ENCODE data around the gene PARP9. TPM values are rescaled to one million over a fixed set of nuclear protein-coding genes. Genes with fewer than 3 reads are reported as not detected.

Gene PARP9
- total RNA-seq, 4 donors from 2014 or later = 24.2 to 35.8 (median 29.1) TPM

DNA sequence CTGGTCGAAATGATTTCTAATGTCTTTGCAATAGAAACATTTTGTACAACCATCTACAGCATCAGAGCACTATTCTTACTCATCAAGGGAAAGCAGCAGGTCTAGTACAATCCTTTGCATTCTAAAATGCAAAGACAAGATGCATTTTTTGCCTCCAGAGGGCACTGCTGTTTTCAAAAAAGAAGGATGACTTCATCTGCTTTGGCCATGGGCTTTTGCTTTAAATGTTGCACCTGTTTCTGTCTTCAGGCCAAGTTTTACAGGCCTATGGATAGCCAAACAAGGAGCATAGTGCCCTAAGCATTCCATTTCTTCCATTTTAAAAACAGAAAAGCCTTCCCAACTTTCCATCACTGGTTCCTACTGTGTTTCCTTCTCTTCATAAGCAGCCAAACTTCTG lies 3.4 kb downstream of the PARP9 start:
- in situ Hi-C loops (cut with MboI; ENCODE audit: low pct_ligation_motif_present in 1 of 4, low pct_unique_long_range_greater_than_20kb in 1 of 4, low sequenced_read_pairs in 3 of 4) (no loop called here), intact Hi-C loops (cut with DNase I; ENCODE audit: low total_unique reads) (loop anchor here (5.0 kb wide), 1 partner anchor 122 kb away; the partner anchor contains the start of gene PARP14)
- no peak overlapping the region for H3K4me3 ChIP-seq
- peaks cover 8 to 40% (median 22%) of the 10 kb centered on the region in 4 donors for H3K4me1 ChIP-seq
- H3K27ac ChIP-seq = no peak overlapping the region
- no peaks in the 10 kb centered on the region for H3K9me3 ChIP-seq
- peak; percentile 56 for DNase-seq
- no peaks in the 10 kb centered on the region for H3K27me3 ChIP-seq
- peaks cover 0 to 18% (median 9%) of the 10 kb centered on the region in 4 donors for H3K36me3 ChIP-seq
- 91 to 100% methylated on average over 1 of the region's 1 CpG for WGBS, 2 donors (ENCODE audit: low coverage in 1 of 2)
- TF ChIP-seq, protein P1, sequence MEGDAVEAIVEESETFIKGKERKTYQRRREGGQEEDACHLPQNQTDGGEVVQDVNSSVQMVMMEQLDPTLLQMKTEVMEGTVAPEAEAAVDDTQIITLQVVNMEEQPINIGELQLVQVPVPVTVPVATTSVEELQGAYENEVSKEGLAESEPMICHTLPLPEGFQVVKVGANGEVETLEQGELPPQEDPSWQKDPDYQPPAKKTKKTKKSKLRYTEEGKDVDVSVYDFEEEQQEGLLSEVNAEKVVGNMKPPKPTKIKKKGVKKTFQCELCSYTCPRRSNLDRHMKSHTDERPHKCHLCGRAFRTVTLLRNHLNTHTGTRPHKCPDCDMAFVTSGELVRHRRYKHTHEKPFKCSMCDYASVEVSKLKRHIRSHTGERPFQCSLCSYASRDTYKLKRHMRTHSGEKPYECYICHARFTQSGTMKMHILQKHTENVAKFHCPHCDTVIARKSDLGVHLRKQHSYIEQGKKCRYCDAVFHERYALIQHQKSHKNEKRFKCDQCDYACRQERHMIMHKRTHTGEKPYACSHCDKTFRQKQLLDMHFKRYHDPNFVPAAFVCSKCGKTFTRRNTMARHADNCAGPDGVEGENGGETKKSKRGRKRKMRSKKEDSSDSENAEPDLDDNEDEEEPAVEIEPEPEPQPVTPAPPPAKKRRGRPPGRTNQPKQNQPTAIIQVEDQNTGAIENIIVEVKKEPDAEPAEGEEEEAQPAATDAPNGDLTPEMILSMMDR (IDR thresholded peaks at IDR 0.05) = peak; percentile 39 to 66 (median 49)
- no peak for TF ChIP-seq EP300 (IDR thresholded peaks at IDR 0.05; ENCODE audit: low read depth)

DNA sequence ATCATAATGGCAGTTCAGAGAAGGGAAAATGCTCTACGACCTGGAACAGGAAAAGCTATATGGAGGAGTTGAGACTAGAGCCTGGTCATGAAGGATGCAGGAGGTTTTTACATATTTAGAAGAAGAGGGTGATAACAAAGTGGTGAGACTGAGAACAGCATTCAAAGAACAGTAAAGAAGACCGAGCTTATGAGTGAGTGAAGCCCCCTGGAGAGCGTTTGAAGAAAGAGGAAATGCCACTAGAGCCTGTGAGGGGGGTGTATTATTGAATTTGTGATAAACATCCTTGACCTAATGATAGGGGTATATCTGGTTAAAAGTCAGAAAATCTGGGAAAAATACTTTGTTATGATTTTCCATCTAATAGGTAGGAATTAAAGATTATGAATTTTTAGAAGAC lies 4.2 kb downstream of the PARP9 start:
- no peak overlapping the region for H3K4me3 ChIP-seq
- DNase-seq = no peak
- H3K27me3 ChIP-seq = no peaks in the 10 kb centered on the region
- peaks cover 0 to 24% (median 9%) of the 10 kb centered on the region in 4 donors for H3K36me3 ChIP-seq
- TF ChIP-seq EP300 (IDR thresholded peaks at IDR 0.05; ENCODE audit: low read depth) = no peak
- no peak for TF ChIP-seq POLR2A (IDR thresholded peaks at IDR 0.05)
- H3K27ac ChIP-seq = no peak overlapping the region
- WGBS, 2 donors (ENCODE audit: low coverage in 1 of 2) = 86 to 92% methylated on average over 3 of the region's 3 CpGs
- H3K4me1 ChIP-seq = peaks cover 8 to 33% (median 16%) of the 10 kb centered on the region in 4 donors
- intact Hi-C loops (cut with DNase I; ENCODE audit: low total_unique reads) = loop anchor here (5.0 kb wide), 1 partner anchor 122 kb away; the partner anchor contains the start of gene PARP14
- in situ Hi-C loops (cut with MboI; ENCODE audit: low pct_ligation_motif_present in 1 of 4, low pct_unique_long_range_greater_than_20kb in 1 of 4, low sequenced_read_pairs in 3 of 4) = loop anchor here (5.0 to 10.0 kb wide), 2 partner anchors 115 to 117 kb away; no protein-coding TSS in a partner anchor
- no peaks in the 10 kb centered on the region for H3K9me3 ChIP-seq

DNA sequence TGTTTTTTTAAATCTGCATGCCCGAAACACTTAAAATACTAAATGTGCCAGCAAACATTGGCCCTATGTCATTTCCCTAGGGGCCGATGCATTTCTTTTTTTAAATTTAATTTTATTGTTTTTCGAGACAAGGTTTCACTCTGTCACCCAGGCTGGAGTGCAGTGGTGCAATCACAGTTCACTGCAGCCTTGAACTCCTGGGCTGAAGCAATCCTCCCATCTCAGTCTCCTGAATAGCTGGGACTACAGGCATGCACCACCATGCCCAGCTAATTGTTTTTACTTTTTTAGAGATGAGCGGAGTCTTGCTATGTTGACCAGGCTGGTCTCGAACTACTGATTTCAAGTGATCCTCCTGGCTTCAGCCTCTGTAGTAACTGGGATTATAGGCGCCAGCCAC lies 5.5 kb downstream of the PARP9 start:
- no peaks in the 10 kb centered on the region for H3K9me3 ChIP-seq
- DNase-seq = no peak
- 92 to 100% methylated on average over 3 to 6 of the region's 6 CpGs for WGBS, 2 donors (ENCODE audit: low coverage in 1 of 2)
- H3K27me3 ChIP-seq = no peaks in the 10 kb centered on the region
- in situ Hi-C loops (cut with MboI; ENCODE audit: low pct_ligation_motif_present in 1 of 4, low pct_unique_long_range_greater_than_20kb in 1 of 4, low sequenced_read_pairs in 3 of 4) (loop anchor here (5.0 to 10.0 kb wide), 2 partner anchors 116 to 119 kb away; no protein-coding TSS in a partner anchor), intact Hi-C loops (cut with DNase I; ENCODE audit: low total_unique reads) (no loop called here)
- no peak overlapping the region for H3K27ac ChIP-seq
- peaks cover 0 to 28% (median 9%) of the 10 kb centered on the region in 4 donors for H3K36me3 ChIP-seq
- H3K4me1 ChIP-seq = peaks cover 7 to 29% (median 13%) of the 10 kb centered on the region in 4 donors
- no peak overlapping the region for H3K4me3 ChIP-seq
- TF ChIP-seq POLR2AphosphoS5 (IDR thresholded peaks at IDR 0.05) = no peak
- TF ChIP-seq, protein P1 (IDR thresholded peaks at IDR 0.05) = no peak
- TF ChIP-seq POLR2A (IDR thresholded peaks at IDR 0.05) = no peak
- TF ChIP-seq EP300 (IDR thresholded peaks at IDR 0.05; ENCODE audit: low read depth) = no peak

DNA sequence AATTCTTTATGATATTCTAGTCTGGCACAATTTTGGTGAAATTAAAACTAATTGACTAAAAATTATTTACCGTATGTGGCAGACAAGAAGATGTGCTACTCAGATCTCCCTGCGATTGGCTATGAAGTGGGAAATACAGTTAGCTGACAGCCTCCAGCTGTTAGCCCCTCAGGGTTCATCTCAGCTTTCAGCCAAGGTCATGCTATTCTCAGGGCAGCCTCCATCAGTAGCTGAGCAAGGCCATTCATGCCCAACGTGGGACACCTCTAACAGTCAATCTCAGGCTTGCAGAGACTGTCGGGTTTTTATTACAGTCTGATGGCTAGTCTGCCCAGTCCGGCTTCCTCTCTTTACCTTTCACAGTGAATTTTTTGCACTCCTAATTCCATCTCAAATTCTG lies 6.7 kb downstream of the PARP9 start:
- Histone ChIP-seq H3K27ac (no peak overlapping the region), H3K4me3 (no peak overlapping the region), H3K4me1 (peaks cover 0 to 16% (median 3%) of the 10 kb centered on the region in 4 donors), H3K36me3 (peaks cover 0 to 32% (median 12%) of the 10 kb centered on the region in 4 donors), H3K27me3 (no peaks in the 10 kb centered on the region), H3K9me3 (no peaks in the 10 kb centered on the region)
- intact Hi-C loops (cut with DNase I; ENCODE audit: low total_unique reads) (no loop called here), in situ Hi-C loops (cut with MboI; ENCODE audit: low pct_ligation_motif_present in 1 of 4, low pct_unique_long_range_greater_than_20kb in 1 of 4, low sequenced_read_pairs in 3 of 4) (loop anchor here (5.0 to 10.0 kb wide), 2 partner anchors 117 to 120 kb away; no protein-coding TSS in a partner anchor)
- TF ChIP-seq EP300 (IDR thresholded peaks at IDR 0.05; ENCODE audit: low read depth) = no peak
- TF ChIP-seq, protein P1 (IDR thresholded peaks at IDR 0.05) = no peak
- no peak for TF ChIP-seq POLR2AphosphoS5 (IDR thresholded peaks at IDR 0.05)
- no peak for TF ChIP-seq POLR2A (IDR thresholded peaks at IDR 0.05)
- whole genome bisulfite sequencing, 2 donors (ENCODE audit: low coverage in 1 of 2) = 89 to 100% methylated on average over 4 to 5 of the region's 5 CpGs
- no peak for DNase-seq
